Trophoblast cell (in vitro differentiated cells and primary cell): ENCODE data around the gene ZNF419. TPM values are rescaled to one million over a fixed set of nuclear protein-coding genes. Genes with fewer than 3 reads are reported as not detected.
"Not testable (repeated sequence)": the region's sequence is repeated elsewhere in the genome, so short reads cannot be mapped to it uniquely, and the experiment has no call there.

Experiments used
- DNase-seq, 2 donors: peaks; one replicate each; pipeline ENCODE4 v3.0.0-alpha.2; 2016
- H2AFZ ChIP-seq: 2 replicates; pipeline ENCODE4 v1.6.1; 2013; ENCODE audit warnings: low read length, moderate library complexity, mild to moderate bottlenecking; ENCODE audit not compliant: insufficient read depth, poor library complexity
- H2AK5ac ChIP-seq: 2 replicates; pipeline ENCODE4 v1.6.1; 2013; ENCODE audit warnings: mild to moderate bottlenecking, low read length
- H2BK120ac ChIP-seq: 2 replicates; pipeline ENCODE4 v1.6.1; 2013; ENCODE audit warnings: low read length, mild to moderate bottlenecking, moderate library complexity; ENCODE audit not compliant: insufficient read depth, poor library complexity
- H2BK12ac ChIP-seq: 2 replicates; pipeline ENCODE4 v1.6.1; 2013; ENCODE audit warnings: mild to moderate bottlenecking, low read length, moderate library complexity
- H2BK5ac ChIP-seq: 2 replicates; pipeline ENCODE4 v1.6.1; 2013; ENCODE audit warnings: low read length, low read depth, moderate library complexity, mild to moderate bottlenecking; ENCODE audit not compliant: poor library complexity
- H3K14ac ChIP-seq: 2 replicates; pipeline ENCODE4 v1.6.1; 2013; ENCODE audit warnings: mild to moderate bottlenecking, low read length
- H3K18ac ChIP-seq: 2 replicates; pipeline ENCODE4 v1.6.1; 2013; ENCODE audit warnings: mild to moderate bottlenecking, low read length
- H3K23ac ChIP-seq: 2 replicates; pipeline ENCODE4 v1.6.1; 2013; ENCODE audit warnings: low read length
- H3K27ac ChIP-seq: 2 replicates; pipeline ENCODE4 v1.5.1; 2013; ENCODE audit warnings: low read depth, mild to moderate bottlenecking, inconsistent platforms, low read length, moderate library complexity
- H3K27me3 ChIP-seq: 2 replicates; pipeline ENCODE4 v1.6.1; 2013; ENCODE audit warnings: inconsistent platforms, mild to moderate bottlenecking, low read length, moderate library complexity; ENCODE audit not compliant: insufficient read depth
- H3K36me3 ChIP-seq, 2 experiments: 1 replicate in 1 of 2; 2 replicates in 1 of 2; pipeline ENCODE4 v1.6.1; 2013; ENCODE audit warnings: low read length in 2 of 2, mild to moderate bottlenecking in 2 of 2, moderate library complexity in 1 of 2; ENCODE audit not compliant: insufficient read depth in 2 of 2, control insufficient read depth in 1 of 2
- H3K4ac ChIP-seq: 2 replicates; pipeline ENCODE4 v1.6.1; 2013; ENCODE audit warnings: low read depth, mild to moderate bottlenecking, low read length, moderate library complexity
- H3K4me1 ChIP-seq, 2 experiments: 1 replicate in 1 of 2; 2 replicates in 1 of 2; pipeline ENCODE4 v1.6.1; 2013; ENCODE audit warnings: low read length in 2 of 2, mild to moderate bottlenecking in 2 of 2, moderate library complexity in 1 of 2; ENCODE audit not compliant: insufficient read depth in 2 of 2, control insufficient read depth in 1 of 2
- H3K4me2 ChIP-seq: 2 replicates; pipeline ENCODE4 v1.6.1; 2013; ENCODE audit warnings: inconsistent platforms, mild to moderate bottlenecking, low read length, moderate library complexity
- H3K4me3 ChIP-seq: 2 replicates; pipeline ENCODE4 v1.5.1; 2013; ENCODE audit warnings: mild to moderate bottlenecking, low read depth, low read length, inconsistent platforms
- H3K79me1 ChIP-seq: one replicate; pipeline ENCODE4 v1.6.1; 2013; ENCODE audit warnings: low read length
- H3K79me2 ChIP-seq: 2 replicates; pipeline ENCODE4 v1.6.1; 2013; ENCODE audit warnings: low read length, mild to moderate bottlenecking; ENCODE audit not compliant: control insufficient read depth, insufficient read depth, poor library complexity
- H3K9ac ChIP-seq: 2 replicates; pipeline ENCODE4 v1.6.1; 2013; ENCODE audit warnings: mild to moderate bottlenecking, low read length
- H3K9me3 ChIP-seq: 2 replicates; pipeline ENCODE4 v1.6.1; 2013; ENCODE audit warnings: low read depth, mild to moderate bottlenecking, control low read depth, inconsistent platforms, low read length; ENCODE audit not compliant: insufficient read depth
- H4K12ac ChIP-seq: 2 replicates; pipeline ENCODE4 v1.6.1; 2013; ENCODE audit warnings: low read depth, mild to moderate bottlenecking, low read length, moderate library complexity
- H4K8ac ChIP-seq: 2 replicates; pipeline ENCODE4 v1.6.1; 2013; ENCODE audit warnings: low read depth, mild to moderate bottlenecking, low read length, moderate library complexity
- H4K91ac ChIP-seq: one replicate; pipeline ENCODE4 v1.6.1; 2013; ENCODE audit warnings: low read depth, mild to moderate bottlenecking, low read length, moderate library complexity
- WGBS: extraction: QIAGEN DNeasy Blood & Tissue Kit; methylation state at CpG from one replicate; pipeline ENCODE4 v1.1.7; 2013; ENCODE audit warnings: missing lambda C conversion rate; ENCODE audit not compliant: insufficient read length, insufficient coverage; ENCODE audit errors: extremely low coverage; 5-methylcytosine and 5-hydroxymethylcytosine counted together
- polyA plus RNA-seq: library from polyadenylated mRNA; stranded (reverse); fragments of 200-250 nt; gene quantifications from 2 replicates; pipeline ENCODE4 v1.2.3, GENCODE V29; 2013

ZNF419 gene
- 5.4 and 6.1 TPM in 2 replicates for polyA plus RNA-seq

GRCh38 chr19:57487477-57488298 lies at the start of gene ZNF419:
Gene ZNF419 (plus strand): TSS chr19:57487750. CDS start chr19:57487951, 201 bp downstream.
- Histone ChIP-seq H4K12ac (peak within 1 kb of the TSS; percentile 96), H2AFZ (peak within 1 kb of the TSS; percentile 50), H3K4me2 (peak within 1 kb of the TSS; percentile 57), H4K91ac (peak within 1 kb of the TSS; percentile 65), H3K36me3 (peaks cover 15 to 22% of the 10 kb centered on the region in 2 experiments), H3K14ac (peak within 1 kb of the TSS; percentile 97), H3K18ac (peak within 1 kb of the TSS; percentile 82), H3K27ac (peak within 1 kb of the TSS; percentile 50), H4K8ac (peak within 1 kb of the TSS; percentile 98), H3K9ac (peak within 1 kb of the TSS; percentile 89), H2BK120ac (peak within 1 kb of the TSS; percentile 79), H3K4ac (peak within 1 kb of the TSS; percentile 67), H3K4me3 (peak within 1 kb of the TSS; percentile 85)
- DNase-seq, result peak; percentile 93 to 97
- not testable (repeated sequence) for H3K9me3 ChIP-seq, H3K23ac ChIP-seq, H2BK5ac ChIP-seq, H2AK5ac ChIP-seq, H2BK12ac ChIP-seq, H3K79me2 ChIP-seq, H3K4me1 ChIP-seq, H3K27me3 ChIP-seq, H3K79me1 ChIP-seq
- WGBS, result 100% methylated on average over 2 of the region's 69 CpGs

DNA sequence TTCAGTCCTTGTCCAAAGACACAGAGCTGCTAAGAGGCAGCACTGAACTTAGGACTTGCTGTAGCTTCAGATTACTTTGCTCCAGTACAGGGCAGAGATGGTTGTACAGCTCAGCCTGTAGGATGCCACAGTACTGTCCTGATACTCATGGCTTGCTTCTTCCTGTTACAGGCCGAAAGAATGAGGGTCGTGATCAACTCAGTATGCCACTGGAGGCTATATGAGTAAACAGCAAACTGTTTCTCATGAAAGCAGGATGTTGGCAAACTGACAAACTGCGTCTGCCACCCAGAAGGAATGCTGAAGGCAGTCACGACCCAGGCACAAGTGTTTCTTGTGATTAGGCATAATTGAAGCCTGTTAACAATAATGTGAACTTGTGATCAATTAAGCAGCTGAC lies 49.6 kb upstream of the ZNF419 start:
- peaks cover 10% of the 10 kb centered on the region for H3K79me2 ChIP-seq
- no peak overlapping the region for H2BK12ac ChIP-seq
- H3K23ac ChIP-seq, result no peak overlapping the region
- no peak for DNase-seq
- H2AFZ ChIP-seq, result no peak overlapping the region
- H3K18ac ChIP-seq, result no peak overlapping the region
- no peak overlapping the region for H2BK5ac ChIP-seq
- H3K36me3 ChIP-seq, result peaks cover under 1 to 4% of the 10 kb centered on the region in 2 experiments
- H4K91ac ChIP-seq, result no peak overlapping the region
- no peak overlapping the region for H3K14ac ChIP-seq
- H3K4me1 ChIP-seq, result peaks cover 6 to 9% of the 10 kb centered on the region in 2 experiments
- H3K79me1 ChIP-seq, result peaks cover 6% of the 10 kb centered on the region
- no CpG with 5 or more reads among the region's 4 CpGs for WGBS
- H3K4ac ChIP-seq, result no peak overlapping the region
- H2AK5ac ChIP-seq, result no peak overlapping the region
- no peak overlapping the region for H3K4me2 ChIP-seq
- no peak overlapping the region for H3K27ac ChIP-seq
- no peak overlapping the region for H4K12ac ChIP-seq
- no peak overlapping the region for H3K4me3 ChIP-seq
- no peak overlapping the region for H3K9ac ChIP-seq
- H4K8ac ChIP-seq, result no peak overlapping the region
- H3K9me3 ChIP-seq, result peaks cover under 1% of the 10 kb centered on the region
- no peaks in the 10 kb centered on the region for H3K27me3 ChIP-seq
- H2BK120ac ChIP-seq, result no peak overlapping the region

GRCh38 chr19:57438925-57439324 lies 48.6 kb upstream of the ZNF419 start:
- Histone ChIP-seq H3K27me3 (no peaks in the 10 kb centered on the region), H4K8ac (no peak overlapping the region), H2BK120ac (no peak overlapping the region), H3K36me3 (peaks cover 7 to 12% of the 10 kb centered on the region in 2 experiments), H3K9me3 (peaks cover 6% of the 10 kb centered on the region), H2AFZ (no peak overlapping the region), H2BK5ac (no peak overlapping the region), H3K9ac (no peak overlapping the region), H3K4me2 (no peak overlapping the region), H3K4ac (no peak overlapping the region), H4K91ac (no peak overlapping the region), H3K79me1 (peaks cover 6% of the 10 kb centered on the region), H3K14ac (no peak overlapping the region), H3K27ac (no peak overlapping the region), H3K18ac (no peak overlapping the region), H3K4me3 (no peak overlapping the region), H2BK12ac (no peak overlapping the region), H3K4me1 (peaks cover 6 to 9% of the 10 kb centered on the region in 2 experiments), H3K23ac (no peak overlapping the region), H2AK5ac (no peak overlapping the region), H3K79me2 (peaks cover 10% of the 10 kb centered on the region), H4K12ac (no peak overlapping the region)
- DNase-seq, result no peak
- WGBS, result no CpG with 5 or more reads among the region's 9 CpGs

- no peak overlapping the region for H2BK5ac ChIP-seq
- H3K9ac ChIP-seq, result no peak overlapping the region
- no peak overlapping the region for H4K91ac ChIP-seq
- no peak overlapping the region for H2AK5ac ChIP-seq
- H3K27ac ChIP-seq, result no peak overlapping the region
- H3K79me2 ChIP-seq, result no peaks in the 10 kb centered on the region
- no peak overlapping the region for H4K8ac ChIP-seq
- peaks cover 7 to 20% of the 10 kb centered on the region in 2 experiments for H3K36me3 ChIP-seq
- no CpG with 5 or more reads among the region's 7 CpGs for WGBS
- H2BK120ac ChIP-seq, result no peak overlapping the region
- no peak overlapping the region for H4K12ac ChIP-seq
- H3K14ac ChIP-seq, result no peak overlapping the region
- no peaks in the 10 kb centered on the region for H3K79me1 ChIP-seq
- peaks cover 6% of the 10 kb centered on the region for H3K9me3 ChIP-seq
- DNase-seq, result no peak
- no peak overlapping the region for H2BK12ac ChIP-seq
- no peak overlapping the region for H3K18ac ChIP-seq
- no peaks in the 10 kb centered on the region for H3K4me1 ChIP-seq
- no peak overlapping the region for H3K23ac ChIP-seq
- H3K27me3 ChIP-seq, result no peaks in the 10 kb centered on the region
- H3K4me3 ChIP-seq, result no peak overlapping the region
- H2AFZ ChIP-seq, result no peak overlapping the region
- H3K4ac ChIP-seq, result no peak overlapping the region
- no peak overlapping the region for H3K4me2 ChIP-seq
Observed at GRCh38 chr19:57441979-57442752, 45.4 kb upstream of the ZNF419 start.
